Activated T-helper 2 cell treated with anti-CD3 and anti-CD28 coated beads, Interferon-gamma antibody, Interleukin-2, Interleukin-4, amounts not matched to agents 10 μg/mL and 5 μg/mL and 100 μg/mL, durations not matched to agents 14 hours and 24 hours and 36 hours (primary cell): ENCODE data around the gene IGSF9. TPM values are rescaled to one million over a fixed set of nuclear protein-coding genes. Genes with fewer than 3 reads are reported as not detected.

Experiments
- DNase-seq: peaks from one replicate; pipeline ENCODE4 v3.0.0; 2021; ENCODE audit warnings: low spot score
- H3K27ac Mint-ChIP-seq: one replicate; pipeline ENCODE4 v1.8.0; 2021; ENCODE audit warnings: mixed read lengths
- H3K27me3 Mint-ChIP-seq: one replicate; pipeline ENCODE4 v1.8.0; 2021; ENCODE audit warnings: low read depth, mixed read lengths
- H3K36me3 Mint-ChIP-seq: one replicate; pipeline ENCODE4 v1.8.0; 2021; ENCODE audit warnings: low read depth, mixed read lengths
- H3K4me1 Mint-ChIP-seq: one replicate; pipeline ENCODE4 v1.8.0; 2021; ENCODE audit warnings: low read depth, mixed read lengths
- H3K4me3 Mint-ChIP-seq: one replicate; pipeline ENCODE4 v1.8.0; 2021; ENCODE audit warnings: low read depth, mild to moderate bottlenecking, moderate library complexity, mixed read lengths
- H3K9me3 Mint-ChIP-seq: one replicate; pipeline ENCODE4 v1.8.0; 2021; ENCODE audit warnings: mixed read lengths
- intact Hi-C: fragments of 100-400 bp; cut with micrococcal nuclease; formaldehyde crosslinking; loops from one replicate; pipeline ENCODE4 v1.15.1; 2023
- total RNA-seq: library from RNA; stranded (reverse); gene quantifications from 2 replicates; pipeline ENCODE4 v1.2.3, GENCODE V29; 2022

IGSF9 gene
- total RNA-seq, 1 donor from 2014 or later, result not detected

- Mint-ChIP-seq H3K36me3 (peaks cover 44% of the 10 kb centered on the region), H3K4me3 (peak within 1 kb of the TSS; percentile 95), H3K9me3 (no peaks in the 10 kb centered on the region), H3K27me3 (no peaks in the 10 kb centered on the region), H3K4me1 (peaks cover 36% of the 10 kb centered on the region), H3K27ac (peak within 1 kb of the TSS; percentile 98)
- DNase-seq, result peak; percentile 86
- intact Hi-C loops, result loop anchor here (1.0 to 10.0 kb wide), 7 partner anchors 71 to 1108 kb away; partner anchors contain the start of genes AIM2, DCAF8 and IGSF8
Observed at GRCh38 chr1:159924791-159925718, 20.4 kb downstream of the IGSF9 start, which contains the start of gene TAGLN2. Gene TAGLN2, minus strand, starts transcription at chr1:159925507. Its CDS starts 4,998 bp downstream, at chr1:159920509.

GRCh38 chr1:159924025-159924790, 21.2 kb downstream of the IGSF9 start:
- no peaks in the 10 kb centered on the region for H3K9me3 Mint-ChIP-seq
- peaks cover 40% of the 10 kb centered on the region for H3K4me1 Mint-ChIP-seq
- no peaks in the 10 kb centered on the region for H3K27me3 Mint-ChIP-seq
- peak overlapping the region; percentile 98 for H3K27ac Mint-ChIP-seq
- intact Hi-C loops, result loop anchor here (1.0 to 10.0 kb wide), 6 partner anchors 70 to 1107 kb away; partner anchors contain the start of genes AIM2 and DCAF8
- DNase-seq, result peak; percentile 54
- peaks cover 52% of the 10 kb centered on the region for H3K36me3 Mint-ChIP-seq
- peak overlapping the region; percentile 95 for H3K4me3 Mint-ChIP-seq

- peaks cover 40% of the 10 kb centered on the region for H3K4me1 Mint-ChIP-seq
Observed at GRCh38 chr1:159923203-159924024, 22.0 kb downstream of the IGSF9 start.

DNA sequence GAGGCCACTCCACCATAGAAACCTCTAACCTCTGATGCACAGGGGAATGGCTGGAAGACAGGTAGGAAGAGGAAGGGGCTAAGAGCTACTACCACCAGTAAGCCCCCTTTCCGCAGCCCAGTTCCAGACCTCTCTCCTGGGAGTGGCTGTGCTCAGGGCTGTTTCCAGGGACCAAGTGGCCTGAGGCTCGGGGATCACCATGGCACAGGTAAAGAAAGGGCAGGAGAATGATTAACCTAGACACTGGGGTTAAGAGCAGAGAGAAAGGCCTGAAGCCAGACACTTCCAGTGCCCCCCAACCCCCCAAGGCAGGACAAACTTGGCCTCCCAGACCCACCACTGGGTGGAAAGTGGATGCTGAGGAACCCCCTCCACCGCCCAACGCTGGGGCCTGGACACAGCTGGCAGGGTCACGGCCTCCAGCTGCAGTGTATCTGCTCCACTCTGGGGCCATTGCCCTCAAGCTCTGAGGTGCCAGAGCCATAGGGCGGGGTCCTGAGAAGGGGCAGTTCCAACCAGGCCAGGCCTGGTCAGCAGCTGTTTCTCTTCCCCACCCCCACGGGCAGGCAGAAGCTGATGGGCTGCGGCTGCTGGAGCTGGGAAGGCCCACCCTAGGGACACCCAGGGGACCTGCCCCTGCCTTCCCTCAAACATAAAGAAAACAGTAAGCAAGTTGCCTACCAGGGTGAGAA, 22.8 kb downstream of the IGSF9 start:
- intact Hi-C loops, result loop anchor here (5.0 to 10.0 kb wide), 3 partner anchors 702 to 1105 kb away; no protein-coding TSS in a partner anchor
- peaks cover 47% of the 10 kb centered on the region for H3K4me1 Mint-ChIP-seq
- H3K9me3 Mint-ChIP-seq, result no peaks in the 10 kb centered on the region
- H3K27ac Mint-ChIP-seq, result peak overlapping the region; percentile 98
- H3K27me3 Mint-ChIP-seq, result no peaks in the 10 kb centered on the region
- no peak for DNase-seq
- peaks cover 68% of the 10 kb centered on the region for H3K36me3 Mint-ChIP-seq
- H3K4me3 Mint-ChIP-seq, result peak overlapping the region; percentile 95

More at GRCh38 chr1:159923203-159924024, 22.0 kb downstream of the IGSF9 start:
- Mint-ChIP-seq H3K27ac (peak overlapping the region; percentile 98), H3K9me3 (no peaks in the 10 kb centered on the region), H3K36me3 (peaks cover 60% of the 10 kb centered on the region), H3K4me3 (peak overlapping the region; percentile 95), H3K27me3 (no peaks in the 10 kb centered on the region)
- DNase-seq, result peak; percentile 88
- intact Hi-C loops, result loop anchor here (1.0 to 10.0 kb wide), 6 partner anchors 69 to 1106 kb away; partner anchors contain the start of genes AIM2 and DCAF8

DNA sequence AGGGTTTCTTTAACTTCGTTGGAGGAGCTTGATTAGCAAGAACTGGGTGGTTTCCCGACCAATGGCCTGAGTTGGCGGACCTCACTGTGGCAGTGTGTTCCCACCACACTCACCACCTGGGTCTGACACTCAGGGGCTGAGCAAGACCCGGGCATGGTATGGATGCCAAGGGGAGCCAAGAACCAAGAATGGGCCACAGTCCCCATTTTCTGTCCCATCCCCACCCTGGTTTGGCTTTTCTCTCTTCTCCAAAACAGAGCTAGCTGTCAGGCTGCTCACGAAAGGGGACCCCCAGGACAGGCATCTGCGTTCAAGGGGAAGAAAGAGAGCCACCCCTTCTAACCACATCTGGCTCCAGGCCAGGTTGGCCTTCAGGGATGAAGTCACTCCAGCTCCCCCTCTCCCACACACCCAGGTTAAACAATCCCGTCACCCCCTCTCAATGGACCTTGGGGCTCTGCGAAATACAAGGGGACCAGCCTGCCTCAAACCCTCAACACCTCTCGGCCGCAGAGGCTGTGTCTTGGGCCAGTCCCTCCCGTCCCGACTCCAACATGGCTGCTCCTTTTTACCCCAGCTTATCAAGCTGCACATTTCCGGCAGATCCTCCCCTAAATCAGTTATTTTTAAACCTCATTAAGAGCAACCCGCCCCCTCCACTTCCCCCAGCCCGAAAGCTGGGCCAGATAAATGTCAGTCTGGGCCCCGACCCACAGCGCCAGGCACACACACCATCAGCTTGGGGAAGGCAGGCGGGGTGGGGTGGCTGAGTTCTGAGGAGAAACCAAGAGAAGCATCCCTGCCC, 23.5 kb downstream of the IGSF9 start:
- H3K4me3 Mint-ChIP-seq, result peak overlapping the region; percentile 95
- H3K9me3 Mint-ChIP-seq, result no peaks in the 10 kb centered on the region
- H3K36me3 Mint-ChIP-seq, result peaks cover 72% of the 10 kb centered on the region
- peak overlapping the region; percentile 98 for H3K27ac Mint-ChIP-seq
- DNase-seq, result no peak
- intact Hi-C loops, result loop anchor here (5.0 to 10.0 kb wide), 3 partner anchors 703 to 1105 kb away; no protein-coding TSS in a partner anchor
- H3K27me3 Mint-ChIP-seq, result no peaks in the 10 kb centered on the region
- peaks cover 51% of the 10 kb centered on the region for H3K4me1 Mint-ChIP-seq

DNA sequence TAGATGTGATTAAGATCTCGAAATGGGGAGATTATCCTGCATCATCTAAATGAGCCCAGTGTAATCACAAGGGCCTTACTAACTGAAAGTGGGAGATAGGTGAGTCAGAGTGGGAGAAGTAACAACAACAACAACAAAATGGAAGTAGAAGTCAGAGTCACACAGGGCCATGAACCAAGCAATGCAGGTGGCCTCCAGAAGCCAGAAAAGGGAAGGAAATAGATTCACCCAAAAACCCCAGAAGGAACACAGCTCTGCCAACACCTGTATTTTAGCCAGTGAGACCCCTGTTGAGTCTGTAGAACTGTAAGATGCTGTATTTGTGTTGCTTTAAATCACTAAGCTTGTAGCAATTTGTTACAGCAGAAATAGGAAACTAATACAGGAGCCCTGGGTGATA, 24.2 kb downstream of the IGSF9 start:
- Mint-ChIP-seq H3K4me1 (peaks cover 50% of the 10 kb centered on the region), H3K36me3 (peaks cover 77% of the 10 kb centered on the region), H3K27me3 (no peaks in the 10 kb centered on the region), H3K27ac (peak overlapping the region; percentile 98), H3K9me3 (no peaks in the 10 kb centered on the region), H3K4me3 (peak overlapping the region; percentile 95)
- DNase-seq, result no peak
- intact Hi-C loops, result loop anchor here (5.0 to 10.0 kb wide), 3 partner anchors 704 to 1104 kb away; no protein-coding TSS in a partner anchor

GRCh38 chr1:159920651-159921050, 24.8 kb downstream of the IGSF9 start:
- H3K4me3 Mint-ChIP-seq, result peak overlapping the region; percentile 95
- intact Hi-C loops, result loop anchor here (5.0 to 10.0 kb wide), 3 partner anchors 704 to 1103 kb away; no protein-coding TSS in a partner anchor
- peak overlapping the region; percentile 98 for H3K27ac Mint-ChIP-seq
- H3K4me1 Mint-ChIP-seq, result peaks cover 44% of the 10 kb centered on the region
- H3K9me3 Mint-ChIP-seq, result no peaks in the 10 kb centered on the region
- no peak for DNase-seq
- peaks cover 83% of the 10 kb centered on the region for H3K36me3 Mint-ChIP-seq
- H3K27me3 Mint-ChIP-seq, result no peaks in the 10 kb centered on the region

- DNase-seq, result no peak
- Mint-ChIP-seq H3K4me3 (no peak overlapping the region), H3K36me3 (peaks cover 84% of the 10 kb centered on the region), H3K27me3 (no peaks in the 10 kb centered on the region), H3K27ac (no peak overlapping the region), H3K9me3 (no peaks in the 10 kb centered on the region), H3K4me1 (peaks cover 44% of the 10 kb centered on the region)
- intact Hi-C loops, result loop anchor here (5.0 to 10.0 kb wide), 3 partner anchors 705 to 1103 kb away; no protein-coding TSS in a partner anchor
Observed at GRCh38 chr1:159920202-159920601, 25.2 kb downstream of the IGSF9 start.

- no peak for DNase-seq
- intact Hi-C loops, result no loop called here
- H3K27me3 Mint-ChIP-seq, result no peaks in the 10 kb centered on the region
- peaks cover 88% of the 10 kb centered on the region for H3K36me3 Mint-ChIP-seq
- no peak overlapping the region for H3K4me3 Mint-ChIP-seq
- H3K4me1 Mint-ChIP-seq, result peaks cover 44% of the 10 kb centered on the region
- no peaks in the 10 kb centered on the region for H3K9me3 Mint-ChIP-seq
- no peak overlapping the region for H3K27ac Mint-ChIP-seq
Observed at GRCh38 chr1:159919236-159919865, 26.1 kb downstream of the IGSF9 start.

GRCh38 chr1:159918352-159919200, 26.8 kb downstream of the IGSF9 start:
- H3K36me3 Mint-ChIP-seq, result peaks cover 85% of the 10 kb centered on the region

More at GRCh38 chr1:159918352-159919200, 26.8 kb downstream of the IGSF9 start:
- Mint-ChIP-seq H3K9me3 (no peaks in the 10 kb centered on the region), H3K4me3 (no peak overlapping the region), H3K27ac (peak overlapping the region; percentile 38), H3K27me3 (no peaks in the 10 kb centered on the region), H3K4me1 (peaks cover 46% of the 10 kb centered on the region)
- DNase-seq, result no peak
- intact Hi-C loops, result no loop called here
